ENCODE measurements around the gene RELN. TPM values are rescaled to one million over a fixed set of nuclear protein-coding genes. Genes with fewer than 3 reads are reported as not detected.

Gene RELN
- total and polyA plus RNA-seq, 2 donors (not counting 1 experiment from before 2014, with no cell fraction given), result not detected

DNA sequence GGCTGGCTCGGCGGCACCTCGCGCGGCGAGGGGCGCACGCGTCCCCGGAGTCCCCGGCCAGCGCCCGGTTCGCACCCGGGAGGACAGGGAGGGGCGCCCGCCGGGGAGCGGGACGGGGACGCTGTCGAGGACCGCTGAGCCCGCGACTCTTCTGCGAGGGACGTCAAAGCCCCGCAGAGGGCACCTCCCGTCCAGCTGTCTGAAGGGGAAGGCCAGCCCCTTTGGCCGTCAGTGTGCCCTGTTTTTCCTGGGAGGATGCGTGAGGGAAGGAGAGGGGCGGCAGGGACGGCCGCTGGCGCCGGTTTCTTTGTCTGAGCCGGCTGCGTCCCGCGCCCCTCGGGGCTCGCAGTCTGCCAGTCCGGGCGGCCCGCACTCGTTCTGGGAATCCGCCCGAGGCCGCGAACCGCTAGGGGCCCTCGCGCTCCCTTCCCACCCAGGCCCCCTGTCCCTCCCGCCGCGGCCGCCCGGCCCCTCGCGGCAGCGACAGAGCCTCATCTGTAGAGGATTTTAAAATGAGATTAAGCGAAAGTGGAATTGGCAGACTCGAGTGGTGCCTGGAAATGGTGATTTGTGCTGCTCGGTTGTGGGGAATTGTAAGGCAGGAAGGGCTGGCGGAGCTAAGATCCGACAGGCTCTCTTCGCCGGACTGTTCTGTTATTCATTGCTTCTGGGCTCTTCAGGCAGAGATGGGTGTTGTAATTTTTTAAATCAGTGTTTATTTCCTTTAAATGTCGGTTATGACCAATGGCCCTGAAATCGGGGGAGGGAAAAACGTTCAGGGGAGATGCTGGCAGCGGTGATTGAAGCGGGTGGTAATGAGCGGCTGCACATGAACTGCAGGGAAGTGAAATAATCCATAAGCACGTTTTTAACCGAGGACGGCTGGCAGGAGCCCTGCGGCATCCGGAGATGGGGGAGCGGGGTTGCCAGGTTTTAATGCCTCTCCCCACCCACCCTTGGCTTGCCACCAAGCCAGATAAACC, 618 bp upstream of the RELN start:
- peak overlapping the region; percentile 51 for H2AFZ ChIP-seq (ENCODE audit: insufficient read depth, low read depth, low read length, poor library complexity, severe bottlenecking)
- no peaks in the 10 kb centered on the region for H3K9me3 ChIP-seq (ENCODE audit: control extremely low read depth in 1 of 3, control insufficient read depth in 2 of 3, insufficient read depth in 1 of 3, low read length in 2 of 3)
- ATAC-seq (ENCODE audit: low read depth) (no peak), DNase-seq (no peak)
- TF ChIP-seq EZH2 (IDR thresholded peaks at IDR 0.05; ENCODE audit: borderline replicate concordance, insufficient read depth, low read depth, low read length, poor library complexity, severe bottlenecking), result no peak
- no peak overlapping the region for H3K27ac ChIP-seq (ENCODE audit: low read length in 2 of 2)
- no peaks in the 10 kb centered on the region for H3K36me3 ChIP-seq (replicated peaks in 1 of 2; ENCODE audit: control extremely low read depth in 1 of 2, control insufficient read depth in 1 of 2, extremely low read depth in 1 of 2, insufficient read depth in 2 of 2, low read length in 1 of 2)
- H3K27me3 Mint-ChIP-seq, result peaks cover 51% of the 10 kb centered on the region
- H4K20me1 ChIP-seq (ENCODE audit: control insufficient read depth, insufficient read depth, low read length, poor library complexity, severe bottlenecking), result no peaks in the 10 kb centered on the region
- H3K4me1 ChIP-seq (ENCODE audit: control insufficient read depth in 2 of 2, insufficient read depth in 2 of 2, low read length in 2 of 2), result peaks cover 7 to 8% of the 10 kb centered on the region in 2 donors
- no peaks in the 10 kb centered on the region for H3K79me2 ChIP-seq (ENCODE audit: control insufficient read depth, insufficient read depth, low read length)
- intact Hi-C loops (cut with micrococcal nuclease), result no loop called here
- H3K4me3 ChIP-seq (ENCODE audit: control extremely low read depth in 1 of 5, extremely low read depth in 1 of 5, insufficient read depth in 1 of 5, low read depth in 2 of 5, low read length in 4 of 5), result peak overlapping the region in 2 of 5 experiments; percentile 19 to 20
- H3K27ac Mint-ChIP-seq, result no peak overlapping the region
- peaks cover 0 to 32% (median 10%) of the 10 kb centered on the region in 4 experiments for H3K27me3 ChIP-seq (replicated peaks in 1 of 4; ENCODE audit: control extremely low read depth in 1 of 4, control insufficient read depth in 3 of 4, insufficient read depth in 4 of 4, low read length in 3 of 4)
- peak overlapping the region; percentile 55 for H3K4me2 ChIP-seq (replicated peaks; ENCODE audit: low read depth, low read length, poor library complexity, severe bottlenecking)
- WGBS (ENCODE audit: insufficient coverage), result 3% methylated on average over 68 of the region's 80 CpGs
- H3K4me1 Mint-ChIP-seq, result peaks cover 13% of the 10 kb centered on the region
- H3K9ac ChIP-seq (ENCODE audit: low read length), result no peak overlapping the region
- POLR2A ChIA-PET, result no interaction called here
- CTCF ChIA-PET, result no interaction called here
- H3K4me3 Mint-ChIP-seq, result peak overlapping the region; percentile 58
- H3K9me3 Mint-ChIP-seq (ENCODE audit: insufficient read depth), result no peaks in the 10 kb centered on the region

DNA sequence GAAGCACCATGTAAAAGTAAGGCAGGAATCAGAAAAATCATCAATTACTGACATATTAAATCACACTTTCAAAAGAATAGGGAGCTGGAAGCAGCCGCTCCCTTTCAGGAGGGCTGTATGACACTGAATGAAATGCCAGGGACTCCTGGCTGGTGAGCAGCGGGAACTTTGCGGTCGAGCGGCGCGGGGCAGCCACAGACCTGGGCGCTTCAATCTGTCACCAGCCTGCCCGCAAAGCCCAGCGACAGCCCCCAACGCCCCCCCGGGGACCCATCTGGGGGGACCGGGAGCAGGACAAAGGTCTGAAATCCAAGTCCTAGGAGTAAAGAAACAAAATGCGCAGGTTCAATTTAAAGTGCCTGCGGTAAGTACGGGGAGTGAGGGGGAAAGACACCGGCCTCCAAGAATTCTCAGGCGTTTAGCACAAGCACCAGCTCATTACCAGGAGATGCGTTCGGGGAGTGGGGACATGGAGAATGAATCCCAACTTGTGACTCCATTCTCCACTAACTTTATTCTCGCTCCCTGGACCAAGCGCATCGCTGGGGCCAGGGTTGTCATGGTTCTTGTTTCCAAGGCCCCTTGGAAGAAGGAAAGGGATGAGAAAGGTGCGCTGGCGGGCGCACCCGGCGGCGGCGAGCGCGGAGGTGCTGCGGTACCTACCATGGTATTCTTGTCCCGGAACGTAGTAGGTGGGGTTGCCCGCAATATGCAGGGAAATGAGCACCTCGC, 824 bp downstream of the RELN start:
- POLR2A ChIA-PET, result no interaction called here
- Mint-ChIP-seq H3K4me3 (peak overlapping the region; percentile 52), H3K27me3 (peaks cover 54% of the 10 kb centered on the region), H3K4me1 (peaks cover 13% of the 10 kb centered on the region), H3K9me3 (ENCODE audit: insufficient read depth) (no peaks in the 10 kb centered on the region), H3K27ac (no peak overlapping the region)
- no peaks in the 10 kb centered on the region for H4K20me1 ChIP-seq (ENCODE audit: control insufficient read depth, insufficient read depth, low read length, poor library complexity, severe bottlenecking)
- TF ChIP-seq, protein P1, sequence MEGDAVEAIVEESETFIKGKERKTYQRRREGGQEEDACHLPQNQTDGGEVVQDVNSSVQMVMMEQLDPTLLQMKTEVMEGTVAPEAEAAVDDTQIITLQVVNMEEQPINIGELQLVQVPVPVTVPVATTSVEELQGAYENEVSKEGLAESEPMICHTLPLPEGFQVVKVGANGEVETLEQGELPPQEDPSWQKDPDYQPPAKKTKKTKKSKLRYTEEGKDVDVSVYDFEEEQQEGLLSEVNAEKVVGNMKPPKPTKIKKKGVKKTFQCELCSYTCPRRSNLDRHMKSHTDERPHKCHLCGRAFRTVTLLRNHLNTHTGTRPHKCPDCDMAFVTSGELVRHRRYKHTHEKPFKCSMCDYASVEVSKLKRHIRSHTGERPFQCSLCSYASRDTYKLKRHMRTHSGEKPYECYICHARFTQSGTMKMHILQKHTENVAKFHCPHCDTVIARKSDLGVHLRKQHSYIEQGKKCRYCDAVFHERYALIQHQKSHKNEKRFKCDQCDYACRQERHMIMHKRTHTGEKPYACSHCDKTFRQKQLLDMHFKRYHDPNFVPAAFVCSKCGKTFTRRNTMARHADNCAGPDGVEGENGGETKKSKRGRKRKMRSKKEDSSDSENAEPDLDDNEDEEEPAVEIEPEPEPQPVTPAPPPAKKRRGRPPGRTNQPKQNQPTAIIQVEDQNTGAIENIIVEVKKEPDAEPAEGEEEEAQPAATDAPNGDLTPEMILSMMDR (IDR thresholded peaks at IDR 0.05), result no peak
- TF ChIP-seq EZH2 (IDR thresholded peaks at IDR 0.05; ENCODE audit: borderline replicate concordance, insufficient read depth, low read depth, low read length, poor library complexity, severe bottlenecking), result no peak
- peak overlapping the region; percentile 46 for H3K4me2 ChIP-seq (replicated peaks; ENCODE audit: low read depth, low read length, poor library complexity, severe bottlenecking)
- no peak for ATAC-seq (ENCODE audit: low read depth)
- H3K27ac ChIP-seq (ENCODE audit: low read length in 2 of 2), result no peak overlapping the region
- 8% methylated on average over 31 of the region's 37 CpGs for WGBS (ENCODE audit: insufficient coverage)
- no peak overlapping the region for H3K4me3 ChIP-seq (ENCODE audit: control extremely low read depth in 1 of 5, extremely low read depth in 1 of 5, insufficient read depth in 1 of 5, low read depth in 2 of 5, low read length in 4 of 5)
- no peak overlapping the region for H2AFZ ChIP-seq (ENCODE audit: insufficient read depth, low read depth, low read length, poor library complexity, severe bottlenecking)
- DNase-seq, result peak; percentile 5
- no peak overlapping the region for H3K9ac ChIP-seq (ENCODE audit: low read length)
- H3K4me1 ChIP-seq (ENCODE audit: control insufficient read depth in 2 of 2, insufficient read depth in 2 of 2, low read length in 2 of 2), result peaks cover 7 to 8% of the 10 kb centered on the region in 2 donors
- no peaks in the 10 kb centered on the region for H3K79me2 ChIP-seq (ENCODE audit: control insufficient read depth, insufficient read depth, low read length)
- H3K27me3 ChIP-seq (replicated peaks in 1 of 4; ENCODE audit: control extremely low read depth in 1 of 4, control insufficient read depth in 3 of 4, insufficient read depth in 4 of 4, low read length in 3 of 4), result peaks cover 0 to 29% (median 10%) of the 10 kb centered on the region in 4 experiments
- intact Hi-C loops (cut with micrococcal nuclease), result no loop called here
- no peaks in the 10 kb centered on the region for H3K36me3 ChIP-seq (replicated peaks in 1 of 2; ENCODE audit: control extremely low read depth in 1 of 2, control insufficient read depth in 1 of 2, extremely low read depth in 1 of 2, insufficient read depth in 2 of 2, low read length in 1 of 2)
- no peaks in the 10 kb centered on the region for H3K9me3 ChIP-seq (ENCODE audit: control extremely low read depth in 1 of 3, control insufficient read depth in 2 of 3, insufficient read depth in 1 of 3, low read length in 2 of 3)
- CTCF ChIA-PET, result no interaction called here

Measured in B cell (primary cell).